UCSD-AML1 (cell line): ENCODE data around the gene BLOC1S5.

ENCODE experiments used
- DNase-seq: peaks from one replicate; lab custom pipeline; 2025; ENCODE audit not compliant: unreplicated experiment; lab: John Stamatoyannopoulos, UW

Gene BLOC1S5

GRCh38 chr6:8063761-8064637 is at the start of gene BLOC1S5:
Gene BLOC1S5 (minus strand): TSS chr6:8064389. CDS start chr6:8064376, 13 bp downstream.
- peak; percentile 96 for DNase-seq

- DNase-seq: no peak
Observed at GRCh38 chr6:8113131-8113654, 49.0 kb upstream of the BLOC1S5 start.

- no peak for DNase-seq
Observed at GRCh38 chr6:8110725-8111124, 46.5 kb upstream of the BLOC1S5 start.

GRCh38 chr6:8110117-8110721 is 46.0 kb upstream of the BLOC1S5 start:
- DNase-seq: no peak

- DNase-seq: no peak
Observed at GRCh38 chr6:8108759-8109539, 44.8 kb upstream of the BLOC1S5 start.

GRCh38 chr6:8108031-8108660 is 44.0 kb upstream of the BLOC1S5 start:
- peak; percentile 44 for DNase-seq

GRCh38 chr6:8105791-8106190 is 41.6 kb upstream of the BLOC1S5 start:
- no peak for DNase-seq

- DNase-seq: no peak
Observed at GRCh38 chr6:8103726-8104125, 39.5 kb upstream of the BLOC1S5 start.

- peak; percentile 90 for DNase-seq
Observed at GRCh38 chr6:8102122-8102958, 38.2 kb upstream of the BLOC1S5 start, which contains the start of gene EEF1E1. Gene EEF1E1 (minus strand): TSS chr6:8102548. CDS start chr6:8102521, 27 bp downstream.

GRCh38 chr6:8100159-8100854 is 36.1 kb upstream of the BLOC1S5 start:
- no peak for DNase-seq

- no peak for DNase-seq
Observed at GRCh38 chr6:8090650-8091049, 26.5 kb upstream of the BLOC1S5 start.

GRCh38 chr6:8088886-8089285 is 24.7 kb upstream of the BLOC1S5 start:
- DNase-seq: no peak

- DNase-seq: no peak
Observed at GRCh38 chr6:8087870-8088754, 23.9 kb upstream of the BLOC1S5 start.

- no peak for DNase-seq
Observed at GRCh38 chr6:8086755-8087306, 22.6 kb upstream of the BLOC1S5 start.

GRCh38 chr6:8085053-8085511 is 20.9 kb upstream of the BLOC1S5 start:
- no peak for DNase-seq

- no peak for DNase-seq
Observed at GRCh38 chr6:8084586-8084985, 20.4 kb upstream of the BLOC1S5 start.

- no peak for DNase-seq
Observed at GRCh38 chr6:8082954-8083858, 19.0 kb upstream of the BLOC1S5 start.
